ENCODE measurements around the gene CRLF2. TPM values are rescaled to one million over a fixed set of nuclear protein-coding genes. Genes with fewer than 3 reads are reported as not detected.
"Not testable (repeated sequence)": the region's sequence is repeated elsewhere in the genome, so short reads cannot be mapped to it uniquely, and the experiment has no call there.

CRLF2 gene
- total RNA-seq, 2 donors from 2014 or later, result 1.8 TPM; not detected in 1

DNA sequence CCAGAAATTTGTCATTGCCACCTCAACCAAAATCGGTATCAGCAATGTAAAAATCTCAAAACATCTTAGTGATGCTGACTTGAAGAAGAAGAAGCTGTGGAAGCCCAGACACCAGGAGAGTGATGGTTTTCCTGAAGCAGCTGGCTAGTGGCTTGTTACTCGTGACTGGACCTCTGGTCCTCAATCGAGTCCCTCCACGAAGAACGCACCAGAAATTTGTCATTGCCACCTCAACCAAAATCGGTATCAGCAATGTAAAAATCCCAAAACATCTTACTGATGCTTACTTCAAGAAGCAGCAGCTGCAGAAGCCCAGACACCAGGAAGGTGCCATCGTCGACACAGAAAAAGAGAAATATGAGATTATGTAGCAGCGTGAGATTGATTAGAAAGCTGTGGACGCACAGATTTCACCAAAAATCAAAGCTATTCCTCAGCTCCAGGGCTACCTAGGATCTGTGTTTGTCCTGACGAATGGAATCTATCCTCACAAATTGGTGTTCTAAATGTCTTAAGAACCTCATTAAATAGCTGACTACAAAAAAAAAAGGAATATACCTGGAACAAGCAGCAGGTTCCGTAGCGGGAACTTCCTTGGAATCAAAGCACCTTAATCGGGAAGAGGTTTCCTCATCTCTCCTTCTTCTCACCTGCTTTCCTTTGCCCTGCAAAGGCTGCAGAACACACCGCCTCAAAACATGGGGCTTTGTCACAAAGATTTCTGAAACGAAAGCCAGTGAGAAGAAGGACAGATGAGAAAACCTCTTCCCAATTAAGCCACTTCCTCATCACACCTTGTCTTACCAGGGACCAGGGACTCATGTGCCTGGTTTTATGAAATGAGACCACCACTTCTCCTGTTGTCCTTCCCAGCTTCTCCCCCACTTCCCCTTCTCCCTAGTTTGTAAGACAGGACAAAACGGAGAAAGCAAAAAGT, 37.6 kb downstream of the CRLF2 start:
- H3K27me3 ChIP-seq (replicated peaks; ENCODE audit: insufficient read depth); H3K4me3 ChIP-seq; DNase-seq (ENCODE audit: low spot score); H3K9me3 ChIP-seq; H3K27ac ChIP-seq; H3K4me1 ChIP-seq (ENCODE audit: control insufficient read depth in 1 of 2, low read depth in 2 of 2); ATAC-seq (ENCODE audit: insufficient number of reproducible peaks, low FRiP score, low read depth); H3K36me3 ChIP-seq: not testable (repeated sequence)

DNA sequence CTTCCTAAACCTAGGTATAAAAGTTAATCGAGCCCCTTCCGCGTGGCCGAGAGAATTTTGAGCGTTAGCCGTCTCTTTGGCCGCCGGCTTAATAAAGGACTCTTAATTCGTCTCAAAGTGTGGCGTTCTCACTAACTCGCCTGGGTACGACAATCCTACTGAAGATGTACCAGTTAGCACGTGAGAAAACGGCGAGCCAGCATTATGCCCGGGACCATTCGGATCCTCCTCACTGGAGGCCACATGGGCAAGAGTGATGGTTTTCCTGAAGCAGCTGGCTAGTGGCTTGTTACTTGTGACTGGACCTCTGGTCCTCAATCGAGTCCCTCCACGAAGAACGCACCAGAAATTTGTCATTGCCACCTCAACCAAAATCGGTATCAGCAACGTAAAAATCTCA, 39.0 kb downstream of the CRLF2 start:
- H3K9me3 ChIP-seq; H3K36me3 ChIP-seq; H3K4me1 ChIP-seq (ENCODE audit: control insufficient read depth in 1 of 2, low read depth in 2 of 2); ATAC-seq (ENCODE audit: insufficient number of reproducible peaks, low FRiP score, low read depth); H3K27ac ChIP-seq; DNase-seq (ENCODE audit: low spot score); H3K27me3 ChIP-seq (replicated peaks; ENCODE audit: insufficient read depth); H3K4me3 ChIP-seq: not testable (repeated sequence)

DNA sequence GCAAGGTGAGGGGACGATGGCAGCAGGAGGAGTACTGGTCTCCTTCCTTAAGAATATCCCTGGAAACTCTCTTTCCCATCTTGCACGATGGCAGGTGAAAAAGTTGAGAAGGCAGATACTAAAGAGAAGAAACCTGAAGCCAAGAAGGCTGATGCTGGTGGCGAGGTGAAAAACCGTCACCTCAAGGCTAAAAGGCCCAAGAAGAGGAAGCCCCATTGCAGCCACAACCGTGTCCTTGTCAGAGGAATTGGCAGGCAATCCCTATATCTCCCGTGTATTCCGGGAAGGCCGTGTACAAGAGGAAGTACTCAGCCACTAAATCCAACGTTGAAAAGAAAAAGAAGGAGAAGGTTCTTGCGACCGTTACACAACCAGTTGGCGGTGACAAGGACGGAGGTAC, 40.0 kb downstream of the CRLF2 start:
- H3K4me3 ChIP-seq, result no peak overlapping the region
- H3K36me3 ChIP-seq, result no peaks in the 10 kb centered on the region
- no peak for ATAC-seq (ENCODE audit: insufficient number of reproducible peaks, low FRiP score, low read depth)
- TF ChIP-seq, protein P1, sequence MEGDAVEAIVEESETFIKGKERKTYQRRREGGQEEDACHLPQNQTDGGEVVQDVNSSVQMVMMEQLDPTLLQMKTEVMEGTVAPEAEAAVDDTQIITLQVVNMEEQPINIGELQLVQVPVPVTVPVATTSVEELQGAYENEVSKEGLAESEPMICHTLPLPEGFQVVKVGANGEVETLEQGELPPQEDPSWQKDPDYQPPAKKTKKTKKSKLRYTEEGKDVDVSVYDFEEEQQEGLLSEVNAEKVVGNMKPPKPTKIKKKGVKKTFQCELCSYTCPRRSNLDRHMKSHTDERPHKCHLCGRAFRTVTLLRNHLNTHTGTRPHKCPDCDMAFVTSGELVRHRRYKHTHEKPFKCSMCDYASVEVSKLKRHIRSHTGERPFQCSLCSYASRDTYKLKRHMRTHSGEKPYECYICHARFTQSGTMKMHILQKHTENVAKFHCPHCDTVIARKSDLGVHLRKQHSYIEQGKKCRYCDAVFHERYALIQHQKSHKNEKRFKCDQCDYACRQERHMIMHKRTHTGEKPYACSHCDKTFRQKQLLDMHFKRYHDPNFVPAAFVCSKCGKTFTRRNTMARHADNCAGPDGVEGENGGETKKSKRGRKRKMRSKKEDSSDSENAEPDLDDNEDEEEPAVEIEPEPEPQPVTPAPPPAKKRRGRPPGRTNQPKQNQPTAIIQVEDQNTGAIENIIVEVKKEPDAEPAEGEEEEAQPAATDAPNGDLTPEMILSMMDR (IDR thresholded peaks at IDR 0.05), result no peak
- no peak for DNase-seq (ENCODE audit: low spot score)
- no peaks in the 10 kb centered on the region for H3K9me3 ChIP-seq
- no peak overlapping the region for H3K27ac ChIP-seq
- no peaks in the 10 kb centered on the region for H3K27me3 ChIP-seq (replicated peaks; ENCODE audit: insufficient read depth)
- no peaks in the 10 kb centered on the region for H3K4me1 ChIP-seq (ENCODE audit: control insufficient read depth in 1 of 2, low read depth in 2 of 2)

DNA sequence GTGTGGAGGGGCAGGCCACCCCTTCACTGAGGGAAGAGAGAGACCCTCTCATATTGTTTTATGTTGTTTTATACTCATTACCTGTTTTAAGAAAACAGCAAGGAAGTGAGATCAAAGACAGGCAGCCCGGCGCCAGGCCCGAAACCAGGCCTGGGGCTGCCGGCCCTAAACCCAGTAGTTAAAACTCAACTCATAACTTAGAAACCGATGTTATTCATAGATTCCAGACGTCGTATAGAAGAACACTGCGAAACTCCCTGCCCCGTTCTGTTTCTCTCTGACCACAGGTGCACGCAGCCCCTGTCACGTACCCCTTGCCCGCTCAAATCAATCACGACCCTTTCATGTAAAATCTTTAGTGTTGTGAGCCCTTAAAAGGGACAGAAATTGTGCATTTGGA, 40.5 kb downstream of the CRLF2 start:
- not testable (repeated sequence) for H3K36me3 ChIP-seq; H3K9me3 ChIP-seq; H3K27me3 ChIP-seq (replicated peaks; ENCODE audit: insufficient read depth); H3K27ac ChIP-seq; DNase-seq (ENCODE audit: low spot score); H3K4me1 ChIP-seq (ENCODE audit: control insufficient read depth in 1 of 2, low read depth in 2 of 2); H3K4me3 ChIP-seq; ATAC-seq (ENCODE audit: insufficient number of reproducible peaks, low FRiP score, low read depth)

DNA sequence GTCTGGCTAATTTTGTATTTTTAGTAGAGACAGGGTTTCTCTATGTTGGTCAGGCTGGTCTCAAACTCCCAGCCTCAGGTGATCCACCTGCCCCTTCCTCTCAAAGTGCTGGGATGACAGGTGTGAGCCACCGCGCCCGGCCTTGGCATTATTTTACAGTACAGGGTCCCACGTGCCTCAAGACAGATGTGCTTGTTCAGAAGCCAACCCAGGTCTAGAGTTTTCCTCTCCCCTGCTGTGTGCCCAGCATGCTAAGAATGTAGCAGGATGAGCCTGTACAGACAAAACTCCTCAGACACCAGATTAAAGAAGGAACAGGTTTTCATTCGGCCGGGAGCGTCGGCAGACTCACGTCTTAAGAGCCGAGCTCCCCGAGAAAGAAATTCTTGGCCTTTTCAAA, 42.2 kb downstream of the CRLF2 start:
- DNase-seq (ENCODE audit: low spot score), result no peak
- H3K4me3 ChIP-seq, result no peak overlapping the region
- no peaks in the 10 kb centered on the region for H3K9me3 ChIP-seq
- H3K27me3 ChIP-seq (replicated peaks; ENCODE audit: insufficient read depth), result no peaks in the 10 kb centered on the region
- TF ChIP-seq, protein P1 (IDR thresholded peaks at IDR 0.05), result no peak
- ATAC-seq (ENCODE audit: insufficient number of reproducible peaks, low FRiP score, low read depth), result no peak
- H3K27ac ChIP-seq, result no peak overlapping the region
- no peaks in the 10 kb centered on the region for H3K4me1 ChIP-seq (ENCODE audit: control insufficient read depth in 1 of 2, low read depth in 2 of 2)
- H3K36me3 ChIP-seq, result no peaks in the 10 kb centered on the region

DNA sequence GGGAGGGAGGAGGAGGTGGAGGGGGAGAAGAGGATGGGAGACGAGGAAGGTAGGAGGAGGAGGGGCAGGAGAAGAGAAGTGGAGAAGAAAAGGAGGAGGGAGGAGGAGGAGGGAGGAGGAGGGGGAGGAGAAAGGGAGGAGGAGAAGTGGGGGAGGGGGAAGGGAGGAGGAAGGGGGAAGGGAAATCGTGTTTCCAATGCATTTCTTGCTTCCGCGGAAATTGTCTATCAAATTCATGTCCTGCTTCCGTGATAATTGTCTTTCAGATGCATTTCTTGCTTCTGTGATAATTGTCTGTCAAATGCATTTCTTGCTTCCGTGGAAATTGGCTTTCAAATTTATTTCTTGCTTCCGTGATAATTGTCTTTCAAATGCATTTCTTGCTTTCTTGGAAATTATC, 43.3 kb downstream of the CRLF2 start:
- Histone ChIP-seq H3K27me3 (replicated peaks; ENCODE audit: insufficient read depth) (no peaks in the 10 kb centered on the region), H3K27ac (no peak overlapping the region), H3K4me1 (ENCODE audit: control insufficient read depth in 1 of 2, low read depth in 2 of 2) (no peaks in the 10 kb centered on the region), H3K4me3 (no peak overlapping the region), H3K36me3 (no peaks in the 10 kb centered on the region), H3K9me3 (no peaks in the 10 kb centered on the region)
- ATAC-seq (ENCODE audit: insufficient number of reproducible peaks, low FRiP score, low read depth) (no peak), DNase-seq (ENCODE audit: low spot score) (no peak)
- TF ChIP-seq, protein P1 (IDR thresholded peaks at IDR 0.05), result no peak

All from thoracic aorta (tissue), 2 donors.